IMR-90 (cell line): ENCODE results near the gene STKLD1. TPM values are rescaled to one million over a fixed set of nuclear protein-coding genes. Genes with fewer than 3 reads are reported as not detected.

ENCODE experiments used
- ATAC-seq: fragments of 200-7000 bp; cut with Tn5 transposase; 2 replicates; pipeline ENCODE4 v1.9.1; 2020; ENCODE audit warnings: low read depth, mild to moderate bottlenecking, moderate library complexity
- BruUV-seq: library from RNA; stranded (reverse); fragments of 400-500 nt; replicated peaks from 2 replicates; lab custom pipeline; 2021; lab: Mats Ljungman, UMichigan
- CTCF ChIA-PET: fragments of 300-600 bp; formaldehyde crosslinking; extraction: SDS; loops from one replicate; lab custom pipeline; 2021; ENCODE audit warnings: antibody characterized with exemption; lab: Yijun Ruan, JAX
- POLR2A ChIA-PET: fragments of 300-600 bp; sonication (Branson Sonifier 250); formaldehyde crosslinking; loops from one replicate; lab custom pipeline; 2022; ENCODE audit warnings: antibody characterized with exemption; ENCODE audit not compliant: unreplicated experiment; lab: Charles Lee
- DNase-seq: peaks from one replicate; pipeline ENCODE4 v3.0.0; 2013
- H2AFZ ChIP-seq: replicated peaks from 2 replicates; pipeline ENCODE3; 2013; ENCODE audit warnings: low read length, mild to moderate bottlenecking; ENCODE audit not compliant: poor library complexity
- H2AK5ac ChIP-seq: 2 replicates; pipeline ENCODE4 v1.6.1; 2013; ENCODE audit warnings: low read depth, low read length, inconsistent platforms
- H2AK9ac ChIP-seq: replicated peaks from 2 replicates; pipeline ENCODE3; 2013; ENCODE audit warnings: mild to moderate bottlenecking, low read depth, low read length, moderate library complexity; ENCODE audit not compliant: poor library complexity
- H2BK120ac ChIP-seq: 2 replicates; pipeline ENCODE4 v1.6.1; 2013; ENCODE audit warnings: low read depth, low read length, inconsistent platforms
- H2BK15ac ChIP-seq: 3 replicates; pipeline ENCODE4 v1.6.1; 2013; ENCODE audit warnings: low read depth, low read length, inconsistent platforms
- H2BK20ac ChIP-seq: 2 replicates; pipeline ENCODE4 v1.6.1; 2013; ENCODE audit warnings: low read depth, mild to moderate bottlenecking, inconsistent platforms, low read length, moderate library complexity
- H2BK5ac ChIP-seq: 2 replicates; pipeline ENCODE4 v1.6.1; 2013; ENCODE audit warnings: mild to moderate bottlenecking, low read depth, low read length, inconsistent platforms; ENCODE audit not compliant: poor library complexity, severe bottlenecking
- H3K14ac ChIP-seq: replicated peaks from 2 replicates; pipeline ENCODE4 v1.6.1; 2013; ENCODE audit warnings: low read depth, low read length, inconsistent platforms
- H3K18ac ChIP-seq: 2 replicates; pipeline ENCODE4 v1.6.1; 2013; ENCODE audit warnings: low read depth, low read length, control low read depth
- H3K23ac ChIP-seq: 2 replicates; pipeline ENCODE4 v1.6.1; 2013; ENCODE audit warnings: low read depth, low read length, inconsistent platforms
- H3K27ac ChIP-seq: 2 replicates; pipeline ENCODE4 v1.5.1; 2013; ENCODE audit warnings: mild to moderate bottlenecking, control low read depth, low read length; ENCODE audit not compliant: insufficient read depth
- H3K27me3 ChIP-seq: 2 replicates; pipeline ENCODE4 v1.6.1; 2013; ENCODE audit warnings: low read length; ENCODE audit not compliant: control insufficient read depth, insufficient read depth
- H3K36me3 ChIP-seq: 2 replicates; pipeline ENCODE4 v1.6.1; 2013; ENCODE audit warnings: low read length, mixed read lengths; ENCODE audit not compliant: control insufficient read depth, insufficient read depth
- H3K4ac ChIP-seq: 2 replicates; pipeline ENCODE4 v1.6.1; 2013; ENCODE audit warnings: low read depth, low read length, inconsistent platforms
- H3K4me1 ChIP-seq: 2 replicates; pipeline ENCODE4 v1.6.1; 2013; ENCODE audit warnings: low read length, mixed read lengths; ENCODE audit not compliant: control insufficient read depth, insufficient read depth
- H3K4me2 ChIP-seq: 2 replicates; pipeline ENCODE4 v1.6.1; 2013; ENCODE audit warnings: low read depth, mild to moderate bottlenecking, control low read depth, low read length, moderate library complexity
- H3K4me3 ChIP-seq: 2 replicates; pipeline ENCODE4 v1.5.1; 2013; ENCODE audit warnings: low read depth, mild to moderate bottlenecking, control low read depth, low read length, moderate library complexity; ENCODE audit not compliant: insufficient read depth
- H3K56ac ChIP-seq: 2 replicates; pipeline ENCODE4 v1.6.1; 2013; ENCODE audit warnings: low read length, inconsistent platforms; ENCODE audit not compliant: insufficient read depth; ENCODE audit errors: extremely low read depth
- H3K79me1 ChIP-seq, 2 experiments: 2 replicates each; pipeline ENCODE4 v1.6.1; 2013; ENCODE audit warnings: low read length in 2 of 2, inconsistent platforms in 1 of 2, low read depth in 1 of 2
- H3K9ac ChIP-seq: 2 replicates; pipeline ENCODE4 v1.6.1; 2013; ENCODE audit warnings: low read depth, low read length, control low read depth
- H3K9me1 ChIP-seq: 2 replicates; pipeline ENCODE4 v1.6.1; 2013; ENCODE audit warnings: low read length, inconsistent platforms; ENCODE audit not compliant: insufficient read depth
- H3K9me3 ChIP-seq: 2 replicates; pipeline ENCODE4 v1.6.1; 2013; ENCODE audit warnings: low read length; ENCODE audit not compliant: control insufficient read depth, insufficient read depth
- H4K20me1 ChIP-seq: 2 replicates; pipeline ENCODE4 v1.6.1; 2013; ENCODE audit warnings: low read length, inconsistent platforms; ENCODE audit not compliant: insufficient read depth
- H4K5ac ChIP-seq: 2 replicates; pipeline ENCODE4 v1.6.1; 2013; ENCODE audit warnings: mild to moderate bottlenecking, low read depth, low read length, control low read depth
- H4K8ac ChIP-seq, 2 experiments: 2 replicates each; pipeline ENCODE4 v1.6.1; 2013; ENCODE audit warnings: low read depth in 2 of 2, low read length in 2 of 2, control low read depth in 1 of 2, inconsistent platforms in 1 of 2
- H4K91ac ChIP-seq: 2 replicates; pipeline ENCODE4 v1.6.1; 2013; ENCODE audit warnings: low read depth, low read length, inconsistent platforms; ENCODE audit not compliant: insufficient read depth
- BHLHE40 ChIP-seq: fragments of 150-350 bp; IDR thresholded peaks from 2 replicates; pipeline ENCODE4 v1.6.1; 2016; ENCODE audit warnings: mild to moderate bottlenecking, low read depth, low read length
- CEBPB ChIP-seq: IDR thresholded peaks from 2 replicates; pipeline ENCODE4 v1.6.1; 2012; ENCODE audit warnings: low read depth, low read length, improper control_type of control experiment
- CHD1 ChIP-seq: IDR thresholded peaks from 2 replicates; pipeline ENCODE4 v1.6.1; 2012; ENCODE audit warnings: low read depth, low read length, improper control_type of control experiment
- CTCF ChIP-seq: conservative IDR thresholded peaks from 2 replicates; pipeline ENCODE4 v1.5.1; 2012; ENCODE audit warnings: mild to moderate bottlenecking, low read depth, low read length, improper control_type of control experiment
- ELK1 ChIP-seq: fragments of 150-350 bp; IDR thresholded peaks from 2 replicates; pipeline ENCODE4 v1.6.1; 2016; ENCODE audit warnings: low read depth, mild to moderate bottlenecking, low read length, moderate library complexity, borderline replicate concordance
- FOS ChIP-seq: fragments of 150-350 bp; IDR thresholded peaks from 2 replicates; pipeline ENCODE4 v1.6.1; 2016; ENCODE audit warnings: low read depth, low read length
- MAFK ChIP-seq: IDR thresholded peaks from 2 replicates; pipeline ENCODE4 v1.6.1; 2012; ENCODE audit warnings: low read depth, low read length, improper control_type of control experiment
- MAZ ChIP-seq: IDR thresholded peaks from 2 replicates; pipeline ENCODE4 v1.6.1; 2012; ENCODE audit warnings: low read depth, mild to moderate bottlenecking, low read length, improper control_type of control experiment, moderate library complexity, borderline replicate concordance
- MXI1 ChIP-seq: IDR thresholded peaks from 2 replicates; pipeline ENCODE4 v1.6.1; 2012; ENCODE audit warnings: low read depth, mild to moderate bottlenecking, low read length, moderate library complexity, borderline replicate concordance
- NFE2L2 ChIP-seq: fragments of 150-350 bp; IDR thresholded peaks from 2 replicates; pipeline ENCODE4 v1.6.1; 2016; ENCODE audit warnings: low read depth, mild to moderate bottlenecking, low read length
- RAD21 ChIP-seq: IDR thresholded peaks from 2 replicates; pipeline ENCODE4 v1.6.1; 2012; ENCODE audit warnings: low read length, improper control_type of control experiment
- SMC3 ChIP-seq: fragments of 150-350 bp; IDR thresholded peaks from 2 replicates; pipeline ENCODE4 v1.6.1; 2016; ENCODE audit warnings: low read depth, mild to moderate bottlenecking, antibody characterized with exemption, low read length, moderate library complexity
- WGBS, 2 experiments: methylation state at CpG; one replicate each; pipeline versions ENCODE4 v1.1.5 to v1.1.7; 2013; ENCODE audit warnings: missing lambda C conversion rate in 2 of 2; ENCODE audit not compliant: insufficient read length in 1 of 2; ENCODE audit errors: extremely low coverage in 2 of 2; 5-methylcytosine and 5-hydroxymethylcytosine counted together
- dilution Hi-C: fragments of 300-500 bp; cut with HindIII; formaldehyde crosslinking; loops from one replicate; pipeline ENCODE4 v1.14.3; 2018; ENCODE audit warnings: low sequenced_read_pairs; ENCODE audit not compliant: unreplicated experiment
- in situ Hi-C: fragments of 300-500 bp; cut with MboI; formaldehyde crosslinking; loops from 3 replicates; pipeline ENCODE4 v1.14.3; 2019; ENCODE audit warnings: low sequenced_read_pairs, inconsistent platforms, mixed read lengths
- intact Hi-C: fragments of 100-400 bp; cut with micrococcal nuclease; formaldehyde crosslinking; loops from 2 replicates; pipeline ENCODE4 v1.10.0; 2022
- polyA plus RNA-seq, 3 experiments: library from polyadenylated mRNA; depleted of rRNA; stranded (reverse); fragments of >200 nt; gene quantifications; 2 replicates each; pipeline ENCODE4 v1.2.3, GENCODE V29; 2012; ENCODE audit warnings: low replicate concordance in 1 of 3
- total RNA-seq: library from RNA; depleted of rRNA; stranded (reverse); fragments of >200 nt; gene quantifications from 2 replicates; pipeline ENCODE4 v1.2.3, GENCODE V29; 2012

The STKLD1 gene
- total and polyA plus RNA-seq, 2 of the 4 experiments (the other 2 are of a cell fraction), result 0.54 to 0.65 TPM

GRCh38 chr9:133429214-133429613 lies 53.0 kb downstream of the STKLD1 start:
- ChIA-PET CTCF (no interaction called here), POLR2A (no interaction called here)
- H4K5ac ChIP-seq, result no peak overlapping the region
- no peak for TF ChIP-seq MAZ
- no peak for TF ChIP-seq CEBPB
- TF ChIP-seq FOS, result no peak
- TF ChIP-seq MXI1, result no peak
- no peak for TF ChIP-seq RAD21
- no peak for TF ChIP-seq BHLHE40
- TF ChIP-seq CHD1, result no peak
- no peak for TF ChIP-seq CTCF
- TF ChIP-seq SMC3, result no peak
- no peak for TF ChIP-seq ELK1
- TF ChIP-seq NFE2L2, result no peak
- TF ChIP-seq MAFK, result no peak
- no peak overlapping the region for H2BK20ac ChIP-seq
- H3K27ac ChIP-seq, result no peak overlapping the region
- H2AK5ac ChIP-seq, result no peak overlapping the region
- H3K9me3 ChIP-seq, result no peaks in the 10 kb centered on the region
- H3K14ac ChIP-seq, result no peak overlapping the region
- 0 out of 2 replicates have a peak, but pooled peaks cover 3% of the 10 kb centered on the region for H3K9me1 ChIP-seq
- no peak overlapping the region for H2BK5ac ChIP-seq
- no peak overlapping the region for H2AFZ ChIP-seq
- H4K20me1 ChIP-seq, result no peaks in the 10 kb centered on the region
- DNase-seq (no peak), ATAC-seq (no peak)
- peaks cover 4% of the 10 kb centered on the region; the same call in 1 of the 2 replicates for H3K36me3 ChIP-seq
- H3K18ac ChIP-seq, result no peak overlapping the region
- dilution Hi-C loops, result no loop called here
- H3K4me3 ChIP-seq, result no peak overlapping the region
- H3K27me3 ChIP-seq, result peaks cover 15% of the 10 kb centered on the region
- no peak overlapping the region for H3K9ac ChIP-seq
- H3K56ac ChIP-seq, result no peak overlapping the region
- no peak overlapping the region for H3K23ac ChIP-seq
- no peak overlapping the region for H3K4ac ChIP-seq
- no peak overlapping the region for H2AK9ac ChIP-seq
- WGBS, 2 experiments, result 11% methylated on average over 6 of the region's 18 CpGs; no CpG with 5 or more reads in 1 of the 2 experiments
- intact Hi-C loops, result no loop called here
- no peaks in the 10 kb centered on the region for H3K79me1 ChIP-seq
- no peak overlapping the region for H2BK15ac ChIP-seq
- in situ Hi-C loops, result no loop called here
- H3K4me2 ChIP-seq, result no peak overlapping the region; the same call in 1 of the 2 replicates
- no peak overlapping the region for H4K91ac ChIP-seq
- no peak overlapping the region for H4K8ac ChIP-seq
- no peaks in the 10 kb centered on the region for H3K4me1 ChIP-seq
- H2BK120ac ChIP-seq, result no peak overlapping the region
- no TSS peak for BruUV-seq
